RPMI8226 (cell line): ENCODE results near the gene EDN1.
"Not testable (repeated sequence)": the region's sequence is repeated elsewhere in the genome, so short reads cannot be mapped to it uniquely, and the experiment has no call there.

Source experiments
- DNase-seq: peaks from one replicate; pipeline ENCODE4 v3.0.0-alpha.2; 2015

EDN1 gene

GRCh38 chr6:12295558-12296254 lies 5.5 kb downstream of the EDN1 start:
- no peak for DNase-seq

- no peak for DNase-seq
These were observed 6.1 kb downstream of the EDN1 start for GRCh38 chr6:12296255-12296573.

DNA sequence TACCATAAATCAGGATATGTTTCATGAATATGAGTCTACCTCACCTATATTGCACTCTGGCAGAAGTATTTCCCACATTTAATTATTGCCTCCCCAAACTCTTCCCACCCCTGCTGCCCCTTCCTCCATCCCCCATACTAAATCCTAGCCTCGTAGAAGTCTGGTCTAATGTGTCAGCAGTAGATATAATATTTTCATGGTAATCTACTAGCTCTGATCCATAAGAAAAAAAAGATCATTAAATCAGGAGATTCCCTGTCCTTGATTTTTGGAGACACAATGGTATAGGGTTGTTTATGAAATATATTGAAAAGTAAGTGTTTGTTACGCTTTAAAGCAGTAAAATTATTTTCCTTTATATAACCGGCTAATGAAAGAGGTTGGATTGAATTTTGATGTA lies 6.4 kb downstream of the EDN1 start:
- no peak for DNase-seq

GRCh38 chr6:12297363-12298016 lies 7.3 kb downstream of the EDN1 start:
- no peak for DNase-seq

GRCh38 chr6:12298017-12298978 lies 8.1 kb downstream of the EDN1 start:
- no peak for DNase-seq

GRCh38 chr6:12298995-12299394 lies 8.8 kb downstream of the EDN1 start:
- DNase-seq, result no peak

DNA sequence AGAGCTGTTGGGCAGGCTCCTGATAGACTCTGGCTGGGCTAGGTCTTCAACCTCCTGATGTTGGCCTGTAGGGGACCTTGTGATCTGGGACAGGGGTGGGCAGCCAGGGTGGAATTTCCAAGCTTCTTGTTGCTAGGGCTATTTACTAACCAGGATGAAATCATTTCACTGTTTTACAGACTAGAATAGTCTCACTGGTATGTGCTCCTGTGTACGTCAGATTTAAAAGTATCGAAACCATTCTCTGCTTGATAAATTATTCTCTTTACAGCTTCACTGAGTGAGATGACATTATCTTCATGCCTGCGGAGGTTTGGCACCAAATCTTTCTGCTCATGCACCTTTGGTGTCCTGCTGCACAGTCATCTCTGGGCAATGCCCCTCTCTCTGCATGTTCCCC lies 10.9 kb downstream of the EDN1 start:
- DNase-seq, result no peak

DNA sequence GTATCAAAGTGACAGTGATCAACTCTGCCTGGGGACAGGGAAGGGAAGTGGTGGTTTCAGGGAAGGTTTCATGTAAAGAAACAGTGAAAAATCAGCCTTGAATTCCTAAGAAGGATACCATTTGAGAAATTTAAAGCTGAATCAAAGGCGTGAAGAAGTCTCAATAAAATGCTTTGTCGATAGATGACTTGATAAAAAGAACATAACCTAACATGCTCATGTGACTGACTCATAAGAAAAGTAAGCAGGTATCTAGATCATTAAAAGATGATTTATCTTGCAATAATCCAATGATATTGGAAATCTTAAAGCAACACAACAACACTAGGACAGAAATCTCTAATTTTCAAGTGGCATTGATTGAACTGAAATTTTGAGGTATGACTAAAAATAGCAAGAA lies 14.3 kb downstream of the EDN1 start:
- no peak for DNase-seq

DNA sequence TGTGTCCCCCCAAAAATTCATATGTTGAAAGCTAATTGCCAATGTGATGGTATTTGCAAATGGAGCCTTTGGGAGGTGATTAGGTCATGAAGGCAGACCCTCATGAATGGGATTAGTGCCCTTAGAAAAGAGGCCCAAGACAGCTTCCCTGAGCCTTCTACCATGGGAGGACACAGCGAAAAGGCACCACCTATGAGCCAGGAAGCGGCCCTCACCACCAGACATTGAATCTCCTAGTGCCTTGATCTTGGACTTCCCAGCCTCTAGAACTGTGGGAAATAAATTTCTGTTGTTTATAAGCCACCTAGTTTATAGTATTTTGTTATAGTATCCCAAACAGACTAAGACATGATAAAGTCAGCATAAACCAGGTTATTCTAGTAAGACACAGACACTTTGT lies 18.9 kb downstream of the EDN1 start:
- DNase-seq, result no peak

DNA sequence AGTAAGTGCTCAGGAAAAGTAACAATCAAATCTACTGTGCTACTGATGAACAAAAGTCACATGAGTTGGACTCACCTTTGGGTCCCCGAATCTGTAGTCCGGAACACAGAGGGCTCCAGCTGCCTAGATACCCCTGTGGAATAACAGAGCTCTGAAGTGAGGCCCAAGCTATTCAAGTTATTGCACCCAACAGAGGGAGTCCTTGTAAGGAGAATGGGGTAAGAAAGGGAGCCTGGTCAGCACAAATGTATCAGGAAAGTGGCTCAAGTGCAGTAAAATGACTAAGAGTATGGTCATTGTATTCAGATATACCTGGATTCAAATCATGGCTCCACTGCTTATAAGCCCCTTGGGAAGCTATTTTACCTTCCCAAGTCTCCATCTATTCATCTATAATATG lies 20.9 kb downstream of the EDN1 start:
- no peak for DNase-seq

DNA sequence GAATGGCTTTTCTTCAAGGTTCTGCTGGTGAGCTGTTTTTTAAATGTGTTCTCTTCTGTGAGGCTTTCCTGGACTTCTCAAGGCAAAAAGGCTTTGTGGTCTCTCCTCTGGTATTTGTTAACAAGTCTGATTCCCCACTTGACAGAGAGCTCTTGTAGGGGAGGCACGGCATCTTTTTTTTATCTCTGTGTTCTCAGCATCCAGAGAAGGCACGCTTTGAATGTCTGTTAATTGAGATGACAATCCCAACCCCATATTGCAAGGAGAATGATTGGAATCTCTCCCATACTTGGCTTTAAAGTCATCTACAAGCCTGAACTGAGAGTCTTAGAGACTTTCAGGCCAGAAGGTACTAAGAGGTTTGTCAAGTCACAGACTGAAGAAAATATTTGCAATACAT lies 22.6 kb downstream of the EDN1 start:
- DNase-seq, result no peak

GRCh38 chr6:12313306-12313991 lies 23.3 kb downstream of the EDN1 start:
- DNase-seq, result no peak

GRCh38 chr6:12313992-12314589 lies 23.9 kb downstream of the EDN1 start:
- no peak for DNase-seq

DNA sequence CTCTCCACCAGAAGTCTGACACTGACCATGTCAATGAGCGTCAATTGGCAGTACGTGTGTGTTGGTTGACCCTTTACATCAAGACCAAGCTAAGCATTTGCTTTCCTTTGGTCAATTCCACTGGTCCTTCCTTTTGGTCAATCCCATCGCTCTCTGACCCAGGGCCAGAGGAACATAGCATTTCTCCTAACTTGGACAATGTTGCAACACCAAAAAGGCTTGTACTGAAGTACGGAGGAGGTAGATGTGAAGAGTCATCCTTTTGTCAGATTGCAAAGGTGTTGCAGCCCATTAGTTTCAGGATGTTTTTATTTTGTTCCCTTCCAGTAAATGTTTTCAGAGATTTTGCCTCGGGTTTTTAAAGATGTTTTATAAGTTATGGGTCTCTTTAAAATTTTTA lies 24.6 kb downstream of the EDN1 start:
- DNase-seq, result no peak

DNA sequence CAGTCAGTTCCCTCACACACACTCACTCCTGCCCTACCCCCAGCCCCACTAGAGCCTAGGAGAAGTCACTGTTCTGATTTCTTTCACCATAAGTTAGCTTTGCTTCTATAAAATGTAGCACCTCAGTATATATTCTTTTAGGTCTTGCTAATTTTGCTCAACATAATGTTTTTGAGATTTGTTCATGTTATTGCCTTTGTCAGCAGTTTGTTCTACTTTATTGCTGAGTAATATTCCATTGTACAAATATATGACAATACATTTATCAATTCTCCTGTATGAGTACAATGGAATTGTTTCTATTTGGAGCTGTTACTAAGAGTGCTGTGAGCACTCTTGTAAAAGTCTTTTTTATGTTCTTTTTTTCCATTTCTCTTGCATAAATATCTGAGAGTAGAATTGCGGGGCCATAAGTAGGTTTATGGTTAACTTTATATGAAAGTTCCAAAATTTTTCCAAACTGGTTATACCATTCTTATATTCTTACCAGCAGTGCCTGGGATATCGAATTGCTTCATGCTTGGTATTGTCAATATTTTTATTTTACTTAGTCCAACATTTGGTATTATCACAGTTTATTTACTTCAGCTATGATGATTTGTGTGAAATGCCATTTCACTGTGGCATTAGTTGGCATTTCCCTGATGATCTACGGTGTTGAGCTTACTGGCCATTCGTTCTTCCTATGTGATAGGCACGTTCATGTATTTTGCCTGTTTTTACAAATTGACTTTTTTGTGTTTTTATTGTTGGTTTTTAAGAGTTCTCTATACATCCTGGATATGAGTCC lies 25.3 kb downstream of the EDN1 start:
- no peak for DNase-seq

GRCh38 chr6:12318749-12319148 lies 28.6 kb downstream of the EDN1 start:
- no peak for DNase-seq

DNA sequence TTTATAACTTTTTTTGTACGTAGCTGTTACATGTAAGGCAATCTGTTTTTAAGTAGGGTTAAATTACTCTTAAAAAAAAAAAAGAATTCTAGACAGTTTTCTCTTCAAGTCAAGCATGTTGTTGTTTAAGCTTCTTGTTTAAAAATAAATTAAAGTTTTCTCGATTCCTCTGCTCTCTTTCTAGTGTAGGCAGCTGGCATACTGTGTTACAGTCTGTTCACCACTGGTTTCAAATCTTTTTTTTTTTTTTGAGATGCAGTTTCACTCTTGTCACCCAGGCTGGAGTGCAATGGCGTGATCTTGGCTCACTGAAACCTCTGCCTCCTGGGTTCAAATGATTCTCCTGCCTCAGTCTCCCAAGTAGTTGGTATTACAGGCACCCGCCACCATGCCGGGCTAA lies 29.9 kb downstream of the EDN1 start:
- DNase-seq, result not testable (repeated sequence)

DNA sequence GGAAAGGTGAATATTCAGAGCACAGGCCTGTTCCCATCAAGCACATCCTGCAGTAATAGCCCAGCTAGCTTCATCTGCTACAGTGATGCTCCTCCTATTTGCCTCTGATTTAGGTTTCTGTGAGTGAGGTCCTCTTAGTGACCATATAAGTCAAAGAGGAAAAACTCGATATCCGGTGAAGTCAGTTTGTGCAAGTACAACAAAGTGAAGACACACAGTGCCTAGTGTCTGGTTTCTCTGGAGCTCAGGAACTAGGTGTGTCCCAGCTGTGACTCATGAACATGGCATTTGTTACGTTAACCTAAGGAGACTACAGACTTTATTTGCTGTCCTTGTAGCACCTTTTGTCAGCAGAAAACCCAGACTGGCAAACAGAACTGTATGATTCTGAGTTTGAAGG lies 33.9 kb downstream of the EDN1 start:
- no peak for DNase-seq

DNA sequence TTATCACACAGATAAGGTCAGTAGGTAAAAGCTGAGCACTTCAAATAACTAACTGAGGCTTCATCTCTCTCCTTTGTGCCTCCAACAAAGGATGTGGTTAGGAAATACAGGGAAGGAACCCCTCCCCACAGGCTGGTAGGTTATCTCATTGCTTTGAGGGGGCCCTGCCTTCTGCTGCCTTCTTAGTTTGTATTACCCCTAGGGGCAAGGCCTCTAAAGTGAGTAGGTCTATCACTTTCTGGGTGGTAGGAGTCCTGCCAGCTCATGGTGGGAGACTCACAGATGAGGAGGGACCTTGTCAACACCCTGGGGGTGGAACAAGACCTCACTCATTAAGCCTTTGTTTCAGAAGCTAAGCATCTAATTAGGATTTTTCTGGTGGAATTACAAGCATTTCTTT lies 34.6 kb downstream of the EDN1 start:
- DNase-seq, result no peak

GRCh38 chr6:12325872-12326271 lies 35.7 kb downstream of the EDN1 start:
- DNase-seq, result no peak

GRCh38 chr6:12327391-12327790 lies 37.2 kb downstream of the EDN1 start:
- no peak for DNase-seq

GRCh38 chr6:12327988-12328387 lies 37.8 kb downstream of the EDN1 start:
- DNase-seq, result no peak
